HAP-1 (cell line): ENCODE data around the gene FAM240A.
A peak's percentile ranks its signal among the peaks of the same experiment; 100 is the strongest.

Source experiments
- DNase-seq, 2 experiments: peaks; one replicate each; pipeline ENCODE4 v3.0.0-alpha.2; 2016 to 2020; ENCODE audit warnings: low spot score in 2 of 2
- H3K27me3 ChIP-seq: fragments of 250-450 bp; sonication (Bioruptor Pico); 2 replicates; pipeline ENCODE4 v1.5.1; 2020; ENCODE audit warnings: low read depth, mild to moderate bottlenecking, moderate library complexity
- H3K36me3 ChIP-seq: fragments of 250-450 bp; sonication (Bioruptor Pico); replicated peaks from 2 replicates; pipeline ENCODE4 v1.5.1; 2020; ENCODE audit warnings: mild to moderate bottlenecking
- H3K4me1 ChIP-seq: fragments of 250-450 bp; sonication (Bioruptor Pico); 2 replicates; pipeline ENCODE4 v1.5.1; 2020; ENCODE audit warnings: mild to moderate bottlenecking
- H3K4me3 ChIP-seq: fragments of 250-450 bp; sonication (Bioruptor Pico); 2 replicates; pipeline ENCODE4 v1.5.1; 2020; ENCODE audit warnings: mild to moderate bottlenecking, moderate library complexity
- H3K9me3 ChIP-seq: fragments of 250-450 bp; sonication (Bioruptor Pico); 2 replicates; pipeline ENCODE4 v1.5.1; 2020; ENCODE audit warnings: mild to moderate bottlenecking, moderate library complexity
- in situ Hi-C: fragments of 300-500 bp; cut with MboI; formaldehyde crosslinking; loops from 3 replicates; pipeline ENCODE4 v1.14.3; 2020; ENCODE audit warnings: low sequenced_read_pairs, inconsistent platforms, mixed read lengths

Gene FAM240A

GRCh38 chr3:46624975-46625490 lies 12.7 kb downstream of the FAM240A start:
- Histone ChIP-seq H3K4me3 (no peak overlapping the region), H3K4me1 (peaks cover 16% of the 10 kb centered on the region), H3K36me3 (no peaks in the 10 kb centered on the region), H3K9me3 (no peaks in the 10 kb centered on the region), H3K27me3 (no peaks in the 10 kb centered on the region)
- DNase-seq, result no peak
- in situ Hi-C loops, result no loop called here

- no peaks in the 10 kb centered on the region for H3K36me3 ChIP-seq
- H3K27me3 ChIP-seq, result no peaks in the 10 kb centered on the region
- H3K4me3 ChIP-seq, result no peak overlapping the region
- H3K9me3 ChIP-seq, result no peaks in the 10 kb centered on the region
- DNase-seq, result no peak
- in situ Hi-C loops, result no loop called here
- peaks cover 19% of the 10 kb centered on the region for H3K4me1 ChIP-seq
Measured at GRCh38 chr3:46626039-46626438, 13.7 kb downstream of the FAM240A start.

GRCh38 chr3:46627078-46627477 lies 14.8 kb downstream of the FAM240A start:
- H3K36me3 ChIP-seq, result no peaks in the 10 kb centered on the region
- in situ Hi-C loops, result no loop called here
- H3K9me3 ChIP-seq, result no peaks in the 10 kb centered on the region
- no peaks in the 10 kb centered on the region for H3K27me3 ChIP-seq
- H3K4me3 ChIP-seq, result no peak overlapping the region
- peaks cover 19% of the 10 kb centered on the region for H3K4me1 ChIP-seq
- DNase-seq, result no peak

- DNase-seq, result peak in 1 of 2 experiments; percentile 26
- in situ Hi-C loops, result no loop called here
Measured at GRCh38 chr3:46628901-46629369, 16.6 kb downstream of the FAM240A start.

GRCh38 chr3:46629551-46630517 lies 17.5 kb downstream of the FAM240A start:
- Histone ChIP-seq H3K9me3 (no peaks in the 10 kb centered on the region), H3K4me1 (peaks cover 19% of the 10 kb centered on the region), H3K27me3 (no peaks in the 10 kb centered on the region), H3K4me3 (no peak overlapping the region), H3K36me3 (no peaks in the 10 kb centered on the region)
- DNase-seq, result peak; percentile 90 to 94
- in situ Hi-C loops, result loop anchor here (5.0 kb wide), 1 partner anchor 143 kb away; no protein-coding TSS in a partner anchor

More at GRCh38 chr3:46628901-46629369, 16.6 kb downstream of the FAM240A start:
- Histone ChIP-seq H3K27me3 (no peaks in the 10 kb centered on the region), H3K36me3 (no peaks in the 10 kb centered on the region), H3K4me1 (peaks cover 19% of the 10 kb centered on the region), H3K4me3 (no peak overlapping the region), H3K9me3 (no peaks in the 10 kb centered on the region)

- Histone ChIP-seq H3K27me3 (no peaks in the 10 kb centered on the region), H3K4me3 (no peak overlapping the region), H3K9me3 (no peaks in the 10 kb centered on the region), H3K4me1 (peaks cover 16% of the 10 kb centered on the region), H3K36me3 (no peaks in the 10 kb centered on the region)
- in situ Hi-C loops, result loop anchor here (5.0 kb wide), 1 partner anchor 145 kb away; no protein-coding TSS in a partner anchor
- DNase-seq, result no peak
Measured at GRCh38 chr3:46632792-46633191, 20.5 kb downstream of the FAM240A start.

- in situ Hi-C loops, result loop anchor here (5.0 kb wide), 1 partner anchor 148 kb away; no protein-coding TSS in a partner anchor
- no peak for DNase-seq
- Histone ChIP-seq H3K4me1 (peaks cover 3% of the 10 kb centered on the region), H3K36me3 (no peaks in the 10 kb centered on the region), H3K27me3 (no peaks in the 10 kb centered on the region), H3K9me3 (no peaks in the 10 kb centered on the region), H3K4me3 (no peak overlapping the region)
Measured at GRCh38 chr3:46634856-46635255, 22.5 kb downstream of the FAM240A start.

- in situ Hi-C loops, result no loop called here
- Histone ChIP-seq H3K27me3 (no peaks in the 10 kb centered on the region), H3K36me3 (no peaks in the 10 kb centered on the region), H3K4me1 (no peaks in the 10 kb centered on the region), H3K4me3 (no peak overlapping the region), H3K9me3 (no peaks in the 10 kb centered on the region)
- no peak for DNase-seq
Measured at GRCh38 chr3:46639221-46639620, 26.9 kb downstream of the FAM240A start.

GRCh38 chr3:46640927-46641326 lies 28.6 kb downstream of the FAM240A start:
- no peak for DNase-seq
- H3K4me1 ChIP-seq, result no peaks in the 10 kb centered on the region
- no peak overlapping the region for H3K4me3 ChIP-seq
- H3K27me3 ChIP-seq, result no peaks in the 10 kb centered on the region
- in situ Hi-C loops, result no loop called here
- H3K36me3 ChIP-seq, result no peaks in the 10 kb centered on the region
- H3K9me3 ChIP-seq, result no peaks in the 10 kb centered on the region

- in situ Hi-C loops, result no loop called here
- no peak overlapping the region for H3K4me3 ChIP-seq
- H3K36me3 ChIP-seq, result no peaks in the 10 kb centered on the region
- H3K27me3 ChIP-seq, result no peaks in the 10 kb centered on the region
- no peaks in the 10 kb centered on the region for H3K4me1 ChIP-seq
- DNase-seq, result no peak
- no peaks in the 10 kb centered on the region for H3K9me3 ChIP-seq
Measured at GRCh38 chr3:46642971-46643370, 30.6 kb downstream of the FAM240A start.

GRCh38 chr3:46643701-46644100 lies 31.4 kb downstream of the FAM240A start:
- Histone ChIP-seq H3K4me3 (no peak overlapping the region), H3K27me3 (no peaks in the 10 kb centered on the region), H3K4me1 (no peaks in the 10 kb centered on the region), H3K9me3 (no peaks in the 10 kb centered on the region), H3K36me3 (no peaks in the 10 kb centered on the region)
- in situ Hi-C loops, result no loop called here
- no peak for DNase-seq

- in situ Hi-C loops, result no loop called here
- no peak overlapping the region for H3K4me3 ChIP-seq
- H3K4me1 ChIP-seq, result no peaks in the 10 kb centered on the region
- no peaks in the 10 kb centered on the region for H3K27me3 ChIP-seq
- DNase-seq, result no peak
- H3K36me3 ChIP-seq, result no peaks in the 10 kb centered on the region
- H3K9me3 ChIP-seq, result no peaks in the 10 kb centered on the region
Measured at GRCh38 chr3:46646700-46647099, 34.4 kb downstream of the FAM240A start.

- H3K4me1 ChIP-seq, result no peaks in the 10 kb centered on the region
- no peak for DNase-seq
- no peak overlapping the region for H3K4me3 ChIP-seq
- H3K9me3 ChIP-seq, result no peaks in the 10 kb centered on the region
- no peaks in the 10 kb centered on the region for H3K36me3 ChIP-seq
- H3K27me3 ChIP-seq, result no peaks in the 10 kb centered on the region
- in situ Hi-C loops, result no loop called here
Measured at GRCh38 chr3:46648096-46648495, 35.8 kb downstream of the FAM240A start.

GRCh38 chr3:46649436-46649835 lies 37.1 kb downstream of the FAM240A start:
- DNase-seq, result no peak
- Histone ChIP-seq H3K9me3 (no peaks in the 10 kb centered on the region), H3K4me3 (no peak overlapping the region), H3K27me3 (no peaks in the 10 kb centered on the region), H3K36me3 (no peaks in the 10 kb centered on the region), H3K4me1 (peaks cover 4% of the 10 kb centered on the region; the same call in 1 of the 2 replicates)
- in situ Hi-C loops, result no loop called here
